A549 (cell line): Measurements from ENCODE around the gene TLNRD1.

Experiments used
- CEBPB ChIP-seq, 2 experiments: fragments of >200 bp in 1 of 2; sonication (Bioruptor Twin) in 1 of 2; formaldehyde crosslinking in 1 of 2; IDR thresholded peaks; 2 replicates each; pipeline ENCODE4 v1.6.1; 2012 to 2016
- CTCF ChIP-seq: fragments of >200 bp; sonication (Bioruptor Twin); formaldehyde crosslinking; IDR thresholded peaks from 3 replicates; pipeline ENCODE4 v1.5.1; 2016
- JUN ChIP-seq, 2 experiments: fragments of >200 bp; sonication (Bioruptor Twin); formaldehyde crosslinking; IDR thresholded peaks; 2 replicates in 1 of 2; 3 replicates in 1 of 2; pipeline ENCODE4 v1.6.1; 2016 to 2017
- RFX5 ChIP-seq: fragments of 450-650 bp; IDR thresholded peaks from 2 replicates; pipeline ENCODE4 v1.7.1; 2014; ENCODE audit warnings: antibody characterized with exemption, mild to moderate bottlenecking, moderate library complexity
- SMC3 ChIP-seq: fragments of >200 bp; sonication (Bioruptor Twin); formaldehyde crosslinking; IDR thresholded peaks from 3 replicates; pipeline ENCODE4 v1.6.1; 2018; ENCODE audit warnings: inconsistent platforms

- TF ChIP-seq CEBPB (IDR thresholded peaks at IDR 0.05) (no peak), CTCF (no peak), RFX5 (no peak), SMC3 (no peak), JUN (IDR thresholded peaks at IDR 0.05) (no peak)
Observed at GRCh38 chr15:80991421-80991820, 9.3 kb upstream of the TLNRD1 start.
